SU-DHL-6 (cell line): ENCODE measurements around the gene COQ8B.

ENCODE experiments used
- H2AFZ ChIP-seq: fragments of 200-600 bp; sonication (generic); 2 replicates; pipeline ENCODE4 v1.6.1; 2014; ENCODE audit warnings: low read depth, mild to moderate bottlenecking, moderate library complexity, mixed read lengths, antibody characterized with exemption, low read length; ENCODE audit not compliant: severe bottlenecking
- H3F3A ChIP-seq: fragments of 200-600 bp; shearing (Covaris generic); 2 replicates; pipeline ENCODE4 v1.6.0; 2016; ENCODE audit warnings: antibody characterized with exemption, mild to moderate bottlenecking; ENCODE audit not compliant: insufficient read depth
- H3K27ac ChIP-seq: fragments of 200-600 bp; sonication (generic); 2 replicates; pipeline ENCODE4 v1.5.1; 2016; ENCODE audit warnings: low read depth, mild to moderate bottlenecking, low read length, moderate library complexity, mixed read lengths
- H3K27me3 ChIP-seq: fragments of 200-600 bp; sonication (generic), shearing (Covaris generic); 2 replicates; pipeline ENCODE4 v1.6.0; 2014; ENCODE audit warnings: mild to moderate bottlenecking, low read length
- H3K36me3 ChIP-seq: fragments of 200-600 bp; sonication (generic); 2 replicates; pipeline ENCODE4 v1.6.1; 2014; ENCODE audit warnings: mild to moderate bottlenecking, low read length, mixed read lengths
- H3K4me2 ChIP-seq: fragments of 300-600, 200-600 bp; shearing (Covaris generic), sonication (generic); 2 replicates; pipeline ENCODE4 v1.6.0; 2014; ENCODE audit warnings: low read length, low read depth, mild to moderate bottlenecking; ENCODE audit not compliant: poor library complexity, severe bottlenecking
- H3K4me3 ChIP-seq: fragments of 200-600 bp; sonication (generic); 2 replicates; pipeline ENCODE4 v1.5.1; 2014; ENCODE audit warnings: antibody characterized with exemption, low read length, mild to moderate bottlenecking, mixed read lengths; ENCODE audit not compliant: insufficient read depth, poor library complexity, severe bottlenecking
- H3K79me2 ChIP-seq: fragments of 200-600 bp; sonication (generic); 2 replicates; pipeline ENCODE4 v1.6.1; 2014; ENCODE audit warnings: mild to moderate bottlenecking, low read length, moderate library complexity; ENCODE audit not compliant: insufficient read depth
- H3K9ac ChIP-seq: fragments of 200-600 bp; sonication (generic); 2 replicates; pipeline ENCODE4 v1.7.0; 2014; ENCODE audit warnings: mild to moderate bottlenecking, low read length
- H3K9me2 ChIP-seq: fragments of 200-600 bp; sonication (generic); replicated peaks from 2 replicates; pipeline ENCODE4 v1.6.1; 2014; ENCODE audit warnings: low read length; ENCODE audit not compliant: insufficient read depth
- H3K9me3 ChIP-seq: fragments of 200-600 bp; sonication (generic); 2 replicates; pipeline ENCODE4 v1.6.1; 2014; ENCODE audit warnings: low read length, mixed read lengths; ENCODE audit not compliant: insufficient read depth
- H4K20me1 ChIP-seq: fragments of 200-600 bp; sonication (generic); 2 replicates; pipeline ENCODE4 v1.6.1; 2014; ENCODE audit warnings: low read depth, mild to moderate bottlenecking, antibody characterized with exemption, low read length, moderate library complexity, mixed read lengths
- CTCF ChIP-seq: fragments of 200-600 bp; sonication (generic); IDR thresholded peaks from one replicate; pipeline ENCODE4 v1.5.1; 2017; ENCODE audit warnings: antibody characterized with exemption, mild to moderate bottlenecking, low read length, moderate library complexity; ENCODE audit not compliant: insufficient read depth, poor library complexity, severe bottlenecking
- EZH2phosphoT487 ChIP-seq: fragments of 200-600 bp; sonication (generic), shearing (Covaris generic); conservative IDR thresholded peaks from 2 replicates; pipeline ENCODE4 v1.6.1; 2018; ENCODE audit warnings: mild to moderate bottlenecking, antibody characterized with exemption, low read length, moderate library complexity, mixed read lengths

Gene COQ8B

GRCh38 chr19:40713939-40714338 is 2.7 kb downstream of the COQ8B start:
- peaks cover 15% of the 10 kb centered on the region for H3F3A ChIP-seq
- TF ChIP-seq CTCF: no peak
- no peak for TF ChIP-seq EZH2phosphoT487
- H3K36me3 ChIP-seq: no peaks in the 10 kb centered on the region; the same call in 1 of the 2 replicates
- peaks cover 18% of the 10 kb centered on the region for H3K79me2 ChIP-seq
- H3K9ac ChIP-seq: peak overlapping the region; percentile 67
- no peaks in the 10 kb centered on the region for H3K9me3 ChIP-seq
- no peak overlapping the region for H3K27ac ChIP-seq
- H3K27me3 ChIP-seq: no peaks in the 10 kb centered on the region
- H3K9me2 ChIP-seq: no peaks in the 10 kb centered on the region
- H3K4me2 ChIP-seq: peak overlapping the region; percentile 86
- H4K20me1 ChIP-seq: no peaks in the 10 kb centered on the region
- H3K4me3 ChIP-seq: no peak overlapping the region
- no peak overlapping the region for H2AFZ ChIP-seq

GRCh38 chr19:40709817-40710216 is 6.9 kb downstream of the COQ8B start:
- Histone ChIP-seq H3K9ac (no peak overlapping the region), H2AFZ (no peak overlapping the region), H3F3A (no peaks in the 10 kb centered on the region), H3K27me3 (no peaks in the 10 kb centered on the region), H3K9me2 (no peaks in the 10 kb centered on the region), H3K79me2 (no peaks in the 10 kb centered on the region), H3K36me3 (no peaks in the 10 kb centered on the region; the same call in 1 of the 2 replicates), H4K20me1 (no peaks in the 10 kb centered on the region), H3K9me3 (no peaks in the 10 kb centered on the region), H3K4me3 (no peak overlapping the region), H3K4me2 (no peak overlapping the region), H3K27ac (no peak overlapping the region)
- no peak for TF ChIP-seq EZH2phosphoT487
- TF ChIP-seq CTCF: no peak

GRCh38 chr19:40707615-40708014 is 9.1 kb downstream of the COQ8B start:
- Histone ChIP-seq H3K4me3 (no peak overlapping the region), H3K4me2 (no peak overlapping the region), H3K27ac (no peak overlapping the region), H3F3A (no peaks in the 10 kb centered on the region), H3K79me2 (no peaks in the 10 kb centered on the region), H3K9ac (no peak overlapping the region), H3K9me2 (no peaks in the 10 kb centered on the region), H3K9me3 (no peaks in the 10 kb centered on the region), H2AFZ (no peak overlapping the region), H4K20me1 (no peaks in the 10 kb centered on the region), H3K36me3 (no peaks in the 10 kb centered on the region; the same call in 1 of the 2 replicates), H3K27me3 (no peaks in the 10 kb centered on the region)
- no peak for TF ChIP-seq CTCF
- TF ChIP-seq EZH2phosphoT487: no peak
